Body of pancreas (tissue), 4 donors: ENCODE measurements around the gene SLC22A23. TPM values are rescaled to one million over a fixed set of nuclear protein-coding genes. Genes with fewer than 3 reads are reported as not detected.
A peak's percentile ranks its signal among the peaks of the same experiment; 100 is the strongest.

Experiments
- ATAC-seq: fragments of 150-250 bp; one replicate; pipeline ENCODE4 v1.9.1; 2016
- DNase-seq, 4 donors: peaks; one replicate each; pipeline ENCODE4 v3.0.0-alpha.2; 2019
- H3K27ac ChIP-seq, 4 donors: fragments of 200-600 bp; sonication (generic); 1 replicate in 3 of 4; 2 replicates in 1 of 4; pipeline versions ENCODE4 v1.5.1 to v1.6.1; 2016 to 2019; ENCODE audit warnings: mild to moderate bottlenecking in 1 of 4, mixed read lengths in 1 of 4, moderate library complexity in 1 of 4
- H3K27me3 ChIP-seq, 2 donors: fragments of 200-600 bp; sonication (generic); one replicate each; pipeline ENCODE4 v1.6.0; 2016; ENCODE audit warnings: mild to moderate bottlenecking in 1 of 2
- H3K36me3 ChIP-seq, 2 donors: fragments of 200-600 bp; sonication (generic); replicated peaks in 1 of 2; 2 replicates each; pipeline ENCODE4 v1.5.1; 2016; ENCODE audit warnings: low read depth in 2 of 2; ENCODE audit not compliant: insufficient read depth in 1 of 2
- H3K4me1 ChIP-seq: fragments of 200-600 bp; sonication (generic); one replicate; pipeline ENCODE4 v1.6.0; 2016
- H3K4me3 ChIP-seq, 2 donors: fragments of 200-600 bp; sonication (generic); 1 replicate in 1 of 2; 2 replicates in 1 of 2; pipeline ENCODE4 v1.5.1; 2016 to 2019
- H3K9me3 ChIP-seq, 3 donors: fragments of 200-600 bp; sonication (generic); 1 replicate in 2 of 3; 2 replicates in 1 of 3; pipeline ENCODE4 v1.5.1; 2016
- POLR2A ChIP-seq, 3 donors: fragments of 450-650 bp; IDR thresholded peaks; one replicate each; pipeline ENCODE4 v1.6.1; 2016; ENCODE audit warnings: antibody characterized with exemption in 3 of 3, mild to moderate bottlenecking in 2 of 3
- WGBS, 2 donors: methylation state at CpG; one replicate each; pipeline ENCODE4 v1.1.5; 2017; 5-methylcytosine and 5-hydroxymethylcytosine counted together
- intact Hi-C: fragments of 100-400 bp; cut with DNase I; formaldehyde crosslinking; loops from one replicate; pipeline ENCODE4 v1.15.1; 2023
- total RNA-seq, 2 donors: library from RNA; depleted of rRNA; stranded (reverse); fragments of >200 nt; gene quantifications; one replicate each; pipeline ENCODE4 v1.1.0, GENCODE V29; 2016
- TF ChIP-seq, protein P1 (sequence below), 7 experiments: fragments of 450-650 bp in 4 of 7; fragments of 200-600 bp in 3 of 7; sonication (generic) in 3 of 7; IDR thresholded peaks; one replicate each; pipeline ENCODE4 v1.5.1; 2016 to 2019; ENCODE audit warnings: antibody characterized with exemption in 7 of 7

Gene SLC22A23, protein sequence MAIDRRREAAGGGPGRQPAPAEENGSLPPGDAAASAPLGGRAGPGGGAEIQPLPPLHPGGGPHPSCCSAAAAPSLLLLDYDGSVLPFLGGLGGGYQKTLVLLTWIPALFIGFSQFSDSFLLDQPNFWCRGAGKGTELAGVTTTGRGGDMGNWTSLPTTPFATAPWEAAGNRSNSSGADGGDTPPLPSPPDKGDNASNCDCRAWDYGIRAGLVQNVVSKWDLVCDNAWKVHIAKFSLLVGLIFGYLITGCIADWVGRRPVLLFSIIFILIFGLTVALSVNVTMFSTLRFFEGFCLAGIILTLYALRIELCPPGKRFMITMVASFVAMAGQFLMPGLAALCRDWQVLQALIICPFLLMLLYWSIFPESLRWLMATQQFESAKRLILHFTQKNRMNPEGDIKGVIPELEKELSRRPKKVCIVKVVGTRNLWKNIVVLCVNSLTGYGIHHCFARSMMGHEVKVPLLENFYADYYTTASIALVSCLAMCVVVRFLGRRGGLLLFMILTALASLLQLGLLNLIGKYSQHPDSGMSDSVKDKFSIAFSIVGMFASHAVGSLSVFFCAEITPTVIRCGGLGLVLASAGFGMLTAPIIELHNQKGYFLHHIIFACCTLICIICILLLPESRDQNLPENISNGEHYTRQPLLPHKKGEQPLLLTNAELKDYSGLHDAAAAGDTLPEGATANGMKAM
- 10 to 100 TPM; 20.4 to 32.2 TPM for total RNA-seq

DNA sequence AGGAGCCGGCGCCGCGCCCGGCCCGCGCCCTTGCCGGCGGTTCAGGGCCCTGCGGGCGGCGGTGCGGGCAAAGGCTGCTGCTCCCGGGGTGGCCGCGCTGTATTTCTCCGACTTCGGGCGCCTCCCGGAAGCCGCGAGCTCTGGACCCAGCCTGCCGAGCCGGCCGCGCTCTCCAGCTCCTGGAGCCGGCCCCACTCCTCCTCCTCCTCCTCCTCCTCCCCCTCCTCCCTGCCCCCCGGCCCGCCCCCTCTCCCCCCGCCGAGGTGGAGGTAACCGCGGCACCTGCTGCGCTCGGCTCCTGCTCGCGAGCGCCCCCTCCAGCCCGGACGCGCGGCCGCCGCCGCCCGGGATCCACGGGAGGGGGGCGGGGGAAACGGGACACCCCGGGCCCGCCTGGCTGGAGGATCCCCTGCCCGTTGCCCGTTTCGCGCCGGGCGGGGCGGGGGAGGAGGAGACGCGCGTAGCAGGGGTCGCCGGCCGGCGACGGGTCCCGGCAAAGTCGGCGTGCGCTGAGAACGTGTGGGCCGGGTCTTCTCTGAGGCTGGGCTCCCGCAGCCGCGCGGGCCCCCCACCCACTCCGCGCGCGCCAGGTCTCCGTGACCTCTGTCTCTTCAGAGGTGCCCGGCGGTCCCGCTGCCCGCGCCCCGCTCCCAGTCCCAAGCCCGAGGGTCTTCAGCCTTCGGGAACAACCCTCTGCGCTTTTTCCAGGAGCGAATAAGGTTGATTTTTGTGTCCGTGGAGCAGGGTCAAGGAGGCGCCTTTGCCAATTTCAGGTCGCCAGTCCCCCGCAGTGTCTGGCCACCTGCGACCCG lies at the start of gene SLC22A23:
TSS of gene SLC22A23 (minus strand) at position 153 of the 812 bp plus-strand sequence. CDS start 491 bp downstream, outside the sequence.
- H3K4me3 ChIP-seq: peak within 1 kb of the TSS; percentile 26 to 66
- no peaks in the 10 kb centered on the region for H3K9me3 ChIP-seq
- ATAC-seq (peak; percentile 90), DNase-seq (peak; percentile 87 to 90 (median 89))
- H3K27ac ChIP-seq: peak within 1 kb of the TSS; percentile 37 to 68 (median 62)
- H3K36me3 ChIP-seq: no peaks in the 10 kb centered on the region
- 1% methylated on average over 31 to 40 of the region's 97 CpGs for whole genome bisulfite sequencing, 2 donors
- H3K27me3 ChIP-seq: no peaks in the 10 kb centered on the region
- H3K4me1 ChIP-seq: peaks cover 21% of the 10 kb centered on the region
- intact Hi-C loops: loop anchor here (10.0 kb wide), 1 partner anchor 172 kb away; no protein-coding TSS in a partner anchor
- TF ChIP-seq, protein P1, sequence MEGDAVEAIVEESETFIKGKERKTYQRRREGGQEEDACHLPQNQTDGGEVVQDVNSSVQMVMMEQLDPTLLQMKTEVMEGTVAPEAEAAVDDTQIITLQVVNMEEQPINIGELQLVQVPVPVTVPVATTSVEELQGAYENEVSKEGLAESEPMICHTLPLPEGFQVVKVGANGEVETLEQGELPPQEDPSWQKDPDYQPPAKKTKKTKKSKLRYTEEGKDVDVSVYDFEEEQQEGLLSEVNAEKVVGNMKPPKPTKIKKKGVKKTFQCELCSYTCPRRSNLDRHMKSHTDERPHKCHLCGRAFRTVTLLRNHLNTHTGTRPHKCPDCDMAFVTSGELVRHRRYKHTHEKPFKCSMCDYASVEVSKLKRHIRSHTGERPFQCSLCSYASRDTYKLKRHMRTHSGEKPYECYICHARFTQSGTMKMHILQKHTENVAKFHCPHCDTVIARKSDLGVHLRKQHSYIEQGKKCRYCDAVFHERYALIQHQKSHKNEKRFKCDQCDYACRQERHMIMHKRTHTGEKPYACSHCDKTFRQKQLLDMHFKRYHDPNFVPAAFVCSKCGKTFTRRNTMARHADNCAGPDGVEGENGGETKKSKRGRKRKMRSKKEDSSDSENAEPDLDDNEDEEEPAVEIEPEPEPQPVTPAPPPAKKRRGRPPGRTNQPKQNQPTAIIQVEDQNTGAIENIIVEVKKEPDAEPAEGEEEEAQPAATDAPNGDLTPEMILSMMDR (IDR thresholded peaks at IDR 0.05): peak; percentile 40 to 99 (median 92)
- TF ChIP-seq POLR2A (IDR thresholded peaks at IDR 0.05): peak; percentile 32 to 63 (median 62)

DNA sequence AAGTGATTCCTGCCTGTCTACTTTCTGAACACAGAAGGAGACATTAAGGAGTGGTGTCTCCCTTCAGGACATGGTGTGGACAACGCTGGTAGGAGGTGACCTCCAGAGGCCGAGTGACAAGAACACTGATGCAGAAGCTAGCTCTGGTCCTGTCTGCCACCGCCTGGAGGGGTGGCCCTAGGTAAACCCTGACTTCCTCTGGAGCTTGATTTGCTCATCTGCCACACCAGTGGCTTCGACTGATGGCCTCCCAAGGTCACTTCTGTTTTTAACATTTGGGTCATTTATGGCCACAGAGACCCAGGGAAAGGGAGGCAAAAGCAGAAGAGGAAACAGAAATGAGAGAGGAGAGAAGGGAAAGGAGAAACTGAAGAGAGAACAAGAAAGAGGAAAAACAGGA lies 49.4 kb upstream of the SLC22A23 start:
- WGBS, 2 donors: 52 to 60% methylated on average over 4 of the region's 4 CpGs
- H3K9me3 ChIP-seq: no peaks in the 10 kb centered on the region
- H3K36me3 ChIP-seq: no peaks in the 10 kb centered on the region
- ATAC-seq: no peak
- H3K27me3 ChIP-seq: no peaks in the 10 kb centered on the region
- no peak overlapping the region for H3K4me3 ChIP-seq
- H3K4me1 ChIP-seq: no peaks in the 10 kb centered on the region
- H3K27ac ChIP-seq: no peak overlapping the region
- DNase-seq: no peak
- TF ChIP-seq, protein P1 (IDR thresholded peaks at IDR 0.05): no peak
- no peak for TF ChIP-seq POLR2A (IDR thresholded peaks at IDR 0.05)
- intact Hi-C loops: no loop called here

DNA sequence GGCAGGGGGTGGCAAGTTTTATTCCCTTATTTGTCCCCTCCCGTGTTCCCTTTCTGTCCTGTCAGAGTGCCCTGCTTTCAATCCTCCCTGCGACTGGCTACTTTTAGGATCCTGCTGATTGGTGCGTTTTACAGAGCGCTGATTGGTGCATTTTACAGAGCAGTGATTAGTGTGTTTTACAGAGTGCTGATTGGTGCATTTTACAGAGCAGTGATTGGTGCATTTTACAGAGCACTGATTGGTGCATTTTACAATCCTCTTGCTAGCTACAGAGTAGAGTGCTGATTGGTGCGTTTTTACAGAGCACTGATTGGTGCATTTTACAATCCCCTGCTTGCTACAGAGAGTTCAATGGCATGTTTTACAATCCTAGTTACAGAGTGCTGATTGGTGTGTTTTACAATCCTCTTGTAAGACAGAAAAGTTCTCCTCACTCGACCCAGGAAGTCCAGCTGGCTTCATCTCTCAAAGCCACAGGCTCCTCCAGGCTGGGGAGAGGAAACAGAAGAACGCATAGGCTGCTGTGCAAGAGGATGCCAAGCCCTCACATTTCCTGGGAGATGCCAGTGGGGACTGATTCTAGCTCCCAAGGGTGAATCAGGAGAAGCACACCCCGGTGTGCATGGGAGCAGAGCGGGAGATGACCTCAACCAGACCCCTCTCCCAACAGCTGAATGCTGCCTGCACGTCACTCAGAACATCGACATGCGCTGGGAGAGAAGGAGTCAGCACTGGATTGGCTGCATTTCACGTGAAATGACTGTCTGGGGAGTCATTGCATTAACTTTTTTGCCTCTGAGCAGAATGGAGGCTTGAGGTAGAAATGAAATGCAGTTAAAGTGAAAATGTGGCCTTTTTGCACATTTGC lies 48.3 kb upstream of the SLC22A23 start:
- Histone ChIP-seq H3K4me1 (no peaks in the 10 kb centered on the region), H3K27me3 (no peaks in the 10 kb centered on the region), H3K9me3 (no peaks in the 10 kb centered on the region), H3K36me3 (no peaks in the 10 kb centered on the region), H3K27ac (no peak overlapping the region), H3K4me3 (no peak overlapping the region)
- WGBS, 2 donors: 82 to 84% methylated on average over 12 to 13 of the region's 13 CpGs
- ATAC-seq (no peak), DNase-seq (no peak)
- no peak for TF ChIP-seq POLR2A (IDR thresholded peaks at IDR 0.05)
- TF ChIP-seq, protein P1 (IDR thresholded peaks at IDR 0.05): no peak
- intact Hi-C loops: no loop called here

DNA sequence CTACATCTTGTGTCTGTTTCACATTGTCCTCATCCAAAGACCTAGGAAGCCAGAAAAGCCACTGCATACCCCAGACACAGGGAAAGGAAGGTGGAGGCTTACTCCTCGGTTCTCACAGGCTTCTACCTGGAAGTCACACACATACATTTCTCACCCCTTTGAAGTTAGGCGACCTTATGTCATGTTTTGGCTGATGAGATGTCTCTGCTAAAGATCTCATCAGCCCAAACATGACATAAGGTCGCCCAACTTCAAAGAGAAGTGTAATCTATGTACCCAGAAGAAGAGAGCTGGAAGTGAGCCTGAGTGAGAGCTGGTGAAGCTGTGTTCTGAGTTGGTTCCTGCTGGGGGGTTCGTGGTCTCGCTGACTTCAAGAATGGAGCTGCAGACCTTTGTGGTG lies 47.5 kb upstream of the SLC22A23 start:
- Histone ChIP-seq H3K36me3 (no peaks in the 10 kb centered on the region), H3K4me1 (no peaks in the 10 kb centered on the region), H3K27ac (no peak overlapping the region), H3K9me3 (no peaks in the 10 kb centered on the region), H3K4me3 (no peak overlapping the region), H3K27me3 (no peaks in the 10 kb centered on the region)
- no peak for DNase-seq
- TF ChIP-seq, protein P1 (IDR thresholded peaks at IDR 0.05): no peak
- no peak for TF ChIP-seq POLR2A (IDR thresholded peaks at IDR 0.05)
- ATAC-seq: no peak
- WGBS, 2 donors: 47 to 57% methylated on average over 5 of the region's 5 CpGs
- intact Hi-C loops: no loop called here
